H7 (cell line): ENCODE results near the gene MTHFD1L. TPM values are rescaled to one million over a fixed set of nuclear protein-coding genes. Genes with fewer than 3 reads are reported as not detected.

Experiments
- DNase-seq: peaks from one replicate; pipeline ENCODE4 v3.0.0; 2012
- H3K27me3 ChIP-seq: 2 replicates; pipeline ENCODE4 v1.6.0; 2011; ENCODE audit warnings: mild to moderate bottlenecking, low read length; ENCODE audit not compliant: control insufficient read depth, insufficient read depth
- H3K36me3 ChIP-seq: replicated peaks from 2 replicates; pipeline ENCODE4 v1.5.1; 2011; ENCODE audit warnings: low read length; ENCODE audit not compliant: control insufficient read depth, insufficient read depth
- H3K4me3 ChIP-seq: 2 replicates; pipeline ENCODE4 v1.5.1; 2011; ENCODE audit warnings: low read depth, mild to moderate bottlenecking, control low read depth, low read length, moderate library complexity; ENCODE audit not compliant: insufficient read depth
- total RNA-seq: library from RNA; depleted of rRNA; stranded (reverse); fragments of >200 nt; shearing (Covaris generic); gene quantifications from 2 replicates; pipeline ENCODE4 v1.2.3, GENCODE V29; 2014

Gene MTHFD1L
- total RNA-seq, 1 experiment from 2014 or later: 46.0 TPM

- DNase-seq: no peak
- Histone ChIP-seq H3K4me3 (no peak overlapping the region), H3K27me3 (no peaks in the 10 kb centered on the region), H3K36me3 (no peaks in the 10 kb centered on the region; the same call in none of the 2 replicates)
These were observed 126.0 kb downstream of the MTHFD1L start for GRCh38 chr6:150991487-150991886.

- DNase-seq: no peak
- Histone ChIP-seq H3K27me3 (no peaks in the 10 kb centered on the region), H3K36me3 (no peaks in the 10 kb centered on the region; the same call in none of the 2 replicates), H3K4me3 (no peak overlapping the region)
These were observed 126.8 kb downstream of the MTHFD1L start for GRCh38 chr6:150992262-150992661.

- no peak for DNase-seq
- H3K36me3 ChIP-seq: no peaks in the 10 kb centered on the region; the same call in none of the 2 replicates
- H3K27me3 ChIP-seq: no peaks in the 10 kb centered on the region
- H3K4me3 ChIP-seq: no peak overlapping the region
These were observed 127.2 kb downstream of the MTHFD1L start for GRCh38 chr6:150992703-150993102.

GRCh38 chr6:150993253-150993652 lies 127.8 kb downstream of the MTHFD1L start:
- H3K36me3 ChIP-seq: no peaks in the 10 kb centered on the region; the same call in none of the 2 replicates
- H3K4me3 ChIP-seq: no peak overlapping the region
- no peak for DNase-seq
- no peaks in the 10 kb centered on the region for H3K27me3 ChIP-seq

GRCh38 chr6:150994026-150994425 lies 128.5 kb downstream of the MTHFD1L start:
- DNase-seq: no peak
- H3K27me3 ChIP-seq: no peaks in the 10 kb centered on the region

GRCh38 chr6:150996968-150997367 lies 131.5 kb downstream of the MTHFD1L start:
- H3K36me3 ChIP-seq: no peaks in the 10 kb centered on the region; the same call in 1 of the 2 replicates
- H3K4me3 ChIP-seq: no peak overlapping the region
- DNase-seq: no peak
- no peaks in the 10 kb centered on the region for H3K27me3 ChIP-seq

More at GRCh38 chr6:150994026-150994425, 128.5 kb downstream of the MTHFD1L start:
- Histone ChIP-seq H3K4me3 (no peak overlapping the region), H3K36me3 (no peaks in the 10 kb centered on the region; the same call in none of the 2 replicates)

- Histone ChIP-seq H3K27me3 (no peaks in the 10 kb centered on the region), H3K36me3 (no peaks in the 10 kb centered on the region; the same call in 1 of the 2 replicates), H3K4me3 (no peak overlapping the region)
- DNase-seq: no peak
These were observed 133.6 kb downstream of the MTHFD1L start for GRCh38 chr6:150999107-150999506.

GRCh38 chr6:150999576-150999975 lies 134.1 kb downstream of the MTHFD1L start:
- no peak for DNase-seq
- H3K4me3 ChIP-seq: no peak overlapping the region
- no peaks in the 10 kb centered on the region for H3K36me3 ChIP-seq
- H3K27me3 ChIP-seq: no peaks in the 10 kb centered on the region

GRCh38 chr6:151001387-151002056 lies 136.0 kb downstream of the MTHFD1L start:
- DNase-seq: peak; percentile 35
- Histone ChIP-seq H3K27me3 (no peaks in the 10 kb centered on the region), H3K36me3 (no peaks in the 10 kb centered on the region), H3K4me3 (no peak overlapping the region)

- DNase-seq: no peak
- H3K36me3 ChIP-seq: no peaks in the 10 kb centered on the region
These were observed 136.6 kb downstream of the MTHFD1L start for GRCh38 chr6:151002057-151002450.

GRCh38 chr6:151002491-151002935 lies 137.0 kb downstream of the MTHFD1L start:
- Histone ChIP-seq H3K4me3 (no peak overlapping the region), H3K27me3 (no peaks in the 10 kb centered on the region), H3K36me3 (no peaks in the 10 kb centered on the region)
- DNase-seq: no peak

More at GRCh38 chr6:151002057-151002450, 136.6 kb downstream of the MTHFD1L start:
- Histone ChIP-seq H3K4me3 (no peak overlapping the region), H3K27me3 (no peaks in the 10 kb centered on the region)

- H3K4me3 ChIP-seq: no peak overlapping the region
- DNase-seq: no peak
- no peaks in the 10 kb centered on the region for H3K36me3 ChIP-seq
- H3K27me3 ChIP-seq: no peaks in the 10 kb centered on the region
These were observed 139.0 kb downstream of the MTHFD1L start for GRCh38 chr6:151004383-151005024.

- no peak for DNase-seq
- H3K27me3 ChIP-seq: no peaks in the 10 kb centered on the region
- H3K36me3 ChIP-seq: no peaks in the 10 kb centered on the region; the same call in 1 of the 2 replicates
- no peak overlapping the region for H3K4me3 ChIP-seq
These were observed 139.7 kb downstream of the MTHFD1L start for GRCh38 chr6:151005164-151005563.

- H3K4me3 ChIP-seq: no peak overlapping the region
- H3K36me3 ChIP-seq: no peaks in the 10 kb centered on the region; the same call in 1 of the 2 replicates
- DNase-seq: no peak
- H3K27me3 ChIP-seq: no peaks in the 10 kb centered on the region
These were observed 140.6 kb downstream of the MTHFD1L start for GRCh38 chr6:151005896-151006632.
